H9 (cell line): ENCODE measurements around the gene SCUBE1. TPM values are rescaled to one million over a fixed set of nuclear protein-coding genes. Genes with fewer than 3 reads are reported as not detected.

Experiments used
- DNase-seq: peaks from one replicate; pipeline ENCODE4 v3.0.0-alpha.2; 2017
- H2AFZ ChIP-seq: one replicate; pipeline ENCODE4 v1.6.1; 2013; ENCODE audit warnings: mild to moderate bottlenecking, low read length, control low read depth, moderate library complexity
- H2AK5ac ChIP-seq: 2 replicates; pipeline ENCODE4 v1.6.1; 2013; ENCODE audit warnings: low read length, control low read depth, mixed read lengths; ENCODE audit not compliant: insufficient read length
- H2BK120ac ChIP-seq: one replicate; pipeline ENCODE4 v1.6.1; 2013; ENCODE audit warnings: low read depth, mild to moderate bottlenecking, low read length, control low read depth, inconsistent platforms; ENCODE audit not compliant: poor library complexity, severe bottlenecking
- H2BK12ac ChIP-seq: 2 replicates; pipeline ENCODE4 v1.6.1; 2013; ENCODE audit warnings: low read length, control low read depth, mixed read lengths, low read depth; ENCODE audit not compliant: insufficient read length
- H2BK15ac ChIP-seq: 2 replicates; pipeline ENCODE4 v1.6.1; 2013; ENCODE audit warnings: low read depth, low read length, control low read depth
- H2BK20ac ChIP-seq: one replicate; pipeline ENCODE4 v1.6.1; 2013; ENCODE audit warnings: low read depth, mild to moderate bottlenecking, low read length, control low read depth, inconsistent platforms; ENCODE audit not compliant: poor library complexity, severe bottlenecking
- H2BK5ac ChIP-seq: 2 replicates; pipeline ENCODE4 v1.6.1; 2013; ENCODE audit warnings: low read length, control low read depth, mixed read lengths; ENCODE audit not compliant: insufficient read length
- H3K14ac ChIP-seq: 2 replicates; pipeline ENCODE4 v1.6.1; 2013; ENCODE audit warnings: low read length, control low read depth; ENCODE audit not compliant: insufficient read depth
- H3K18ac ChIP-seq: 2 replicates; pipeline ENCODE4 v1.6.1; 2013; ENCODE audit warnings: low read depth, mild to moderate bottlenecking, mixed read lengths, low read length, control low read depth; ENCODE audit not compliant: insufficient read length
- H3K23ac ChIP-seq: 2 replicates; pipeline ENCODE4 v1.6.1; 2013; ENCODE audit warnings: low read length, control low read depth, mixed read lengths, low read depth; ENCODE audit not compliant: insufficient read length
- H3K23me2 ChIP-seq: 2 replicates; pipeline ENCODE4 v1.6.1; 2013; ENCODE audit warnings: low read depth, mild to moderate bottlenecking, mixed read lengths, low read length, control low read depth; ENCODE audit not compliant: insufficient read length, poor library complexity, severe bottlenecking
- H3K27ac ChIP-seq: 2 replicates; pipeline ENCODE4 v1.5.1; 2013; ENCODE audit warnings: low read length, control low read depth, mixed read lengths, low read depth; ENCODE audit not compliant: insufficient read length
- H3K27me3 ChIP-seq: 2 replicates; pipeline ENCODE4 v1.6.1; 2013; ENCODE audit warnings: low read length, control low read depth, inconsistent platforms; ENCODE audit not compliant: insufficient read depth
- H3K4ac ChIP-seq: 2 replicates; pipeline ENCODE4 v1.6.1; 2013; ENCODE audit warnings: low read depth, mild to moderate bottlenecking, control low read depth, inconsistent platforms, low read length, moderate library complexity
- H3K4me1 ChIP-seq: 2 replicates; pipeline ENCODE4 v1.6.1; 2013; ENCODE audit warnings: low read length, control low read depth, inconsistent platforms; ENCODE audit not compliant: insufficient read depth
- H3K4me2 ChIP-seq: 2 replicates; pipeline ENCODE4 v1.6.1; 2013; ENCODE audit warnings: low read length, control low read depth, mixed read lengths; ENCODE audit not compliant: insufficient read length, insufficient read depth
- H3K56ac ChIP-seq: 2 replicates; pipeline ENCODE4 v1.6.1; 2013; ENCODE audit warnings: low read depth, mild to moderate bottlenecking, mixed read lengths, low read length, control low read depth; ENCODE audit not compliant: insufficient read length
- H3K79me1 ChIP-seq: 2 replicates; pipeline ENCODE4 v1.6.1; 2013; ENCODE audit warnings: low read depth, mild to moderate bottlenecking, moderate library complexity, low read length, control low read depth, inconsistent platforms; ENCODE audit not compliant: insufficient read depth, poor library complexity, severe bottlenecking
- H3K79me2 ChIP-seq: 2 replicates; pipeline ENCODE4 v1.6.1; 2013; ENCODE audit warnings: low read length, control low read depth, inconsistent platforms; ENCODE audit not compliant: insufficient read depth
- H3K9ac ChIP-seq: 2 replicates; pipeline ENCODE4 v1.6.1; 2013; ENCODE audit warnings: low read length, control low read depth, mixed read lengths; ENCODE audit not compliant: insufficient read length; ENCODE audit errors: extremely low read depth
- H3K9me3 ChIP-seq: one replicate; pipeline ENCODE4 v1.6.1; 2013; ENCODE audit warnings: low read depth, low read length, inconsistent platforms; ENCODE audit not compliant: control insufficient read depth
- H3T11ph ChIP-seq: one replicate; pipeline ENCODE4 v1.6.1; 2013; ENCODE audit warnings: mild to moderate bottlenecking, low read length, control low read depth, inconsistent platforms
- H4K20me1 ChIP-seq: one replicate; pipeline ENCODE4 v1.6.1; 2013; ENCODE audit not compliant: control insufficient read depth, insufficient read length, insufficient read depth
- H4K5ac ChIP-seq: 2 replicates; pipeline ENCODE4 v1.6.1; 2013; ENCODE audit warnings: low read depth, mild to moderate bottlenecking, mixed read lengths, low read length, control low read depth; ENCODE audit not compliant: insufficient read length
- H4K8ac ChIP-seq: replicated peaks from 2 replicates; pipeline ENCODE4 v1.6.1; 2013; ENCODE audit warnings: low read length, control low read depth, mixed read lengths, low read depth; ENCODE audit not compliant: insufficient read length
- H4K91ac ChIP-seq: 2 replicates; pipeline ENCODE4 v1.6.1; 2013; ENCODE audit warnings: low read depth, mild to moderate bottlenecking, moderate library complexity, mixed read lengths, low read length, control low read depth; ENCODE audit not compliant: insufficient read length
- H3K27ac Mint-ChIP-seq, 3 experiments: 2 replicates in 2 of 3; 3 replicates in 1 of 3; pipeline ENCODE4 v1.8.0; 2020 to 2021; ENCODE audit warnings: mixed read lengths in 3 of 3, mild to moderate bottlenecking in 1 of 3, moderate library complexity in 1 of 3
- H3K27me3 Mint-ChIP-seq: 2 replicates; pipeline ENCODE4 v1.8.0; 2021; ENCODE audit warnings: low read depth, mild to moderate bottlenecking, moderate library complexity, mixed read lengths
- H3K36me3 Mint-ChIP-seq, 3 experiments: 2 replicates in 2 of 3; 3 replicates in 1 of 3; pipeline ENCODE4 v1.8.0; 2020 to 2021; ENCODE audit warnings: low read depth in 3 of 3, mixed read lengths in 3 of 3; ENCODE audit not compliant: insufficient read depth in 1 of 3
- H3K4me1 Mint-ChIP-seq, 2 experiments: 2 replicates each; pipeline ENCODE4 v1.8.0; 2020; ENCODE audit warnings: mixed read lengths in 2 of 2
- H3K4me3 Mint-ChIP-seq, 2 experiments: 2 replicates in 1 of 2; 3 replicates in 1 of 2; pipeline ENCODE4 v1.8.0; 2020 to 2021; ENCODE audit warnings: mild to moderate bottlenecking in 2 of 2, mixed read lengths in 2 of 2, moderate library complexity in 1 of 2
- H3K9me3 Mint-ChIP-seq, 2 experiments: 2 replicates in 1 of 2; 3 replicates in 1 of 2; pipeline ENCODE4 v1.8.0; 2020; ENCODE audit warnings: mild to moderate bottlenecking in 2 of 2, mixed read lengths in 2 of 2, moderate library complexity in 1 of 2
- CTCF ChIP-seq: fragments of 200-600 bp; sonication (generic); conservative IDR thresholded peaks from 3 replicates; pipeline ENCODE4 v1.8.0; 2021; ENCODE audit warnings: antibody characterized with exemption, mild to moderate bottlenecking
- WGBS: extraction: QIAGEN DNeasy Blood & Tissue Kit; methylation state at CpG from one replicate; pipeline ENCODE4 v1.1.7; 2013; ENCODE audit warnings: missing lambda C conversion rate, low lambda C conversion rate, mixed read lengths; ENCODE audit not compliant: insufficient read length; ENCODE audit errors: extremely low coverage; 5-methylcytosine and 5-hydroxymethylcytosine counted together
- total RNA-seq: library from RNA; stranded (reverse); gene quantifications from 2 replicates; pipeline ENCODE4 v1.2.1, GENCODE V29; 2021

Gene SCUBE1
- total RNA-seq, 1 experiment from 2014 or later, result 1.2 TPM

- WGBS, result no CpG with 5 or more reads among the region's 6 CpGs
These were observed 1.3 kb upstream of the SCUBE1 start for GRCh38 chr22:43344520-43344787.

More at GRCh38 chr22:43344520-43344787, 1.3 kb upstream of the SCUBE1 start:
- Histone ChIP-seq H4K91ac (no peak overlapping the region), H2BK5ac (no peak overlapping the region), H3K27ac (no peak overlapping the region), H3K4me1 (no peaks in the 10 kb centered on the region), H3K14ac (no peak overlapping the region), H3K79me1 (no peaks in the 10 kb centered on the region), H3T11ph (no peak overlapping the region), H3K23ac (no peak overlapping the region), H3K9me3 (no peaks in the 10 kb centered on the region), H2BK20ac (no peak overlapping the region), H3K27me3 (peaks cover 17% of the 10 kb centered on the region; the same call in 1 of the 2 replicates), H2BK15ac (no peak overlapping the region), H4K20me1 (no peaks in the 10 kb centered on the region), H3K9ac (no peak overlapping the region), H3K4me2 (no peak overlapping the region), H4K8ac (no peak overlapping the region), H3K23me2 (no peaks in the 10 kb centered on the region), H2AFZ (no peak overlapping the region), H3K56ac (no peak overlapping the region), H3K4ac (no peak overlapping the region), H3K18ac (no peak overlapping the region), H2BK120ac (no peak overlapping the region), H2AK5ac (no peak overlapping the region), H2BK12ac (no peak overlapping the region), H3K79me2 (no peaks in the 10 kb centered on the region), H4K5ac (no peak overlapping the region)
- peak overlapping the region in 1 of 2 experiments; percentile 67; a peak in 3 of 5 replicates for H3K4me3 Mint-ChIP-seq
- H3K27me3 Mint-ChIP-seq, result peaks cover 61% of the 10 kb centered on the region
- peaks cover 2 to 8% of the 10 kb centered on the region in 2 experiments; a peak in 4 of 5 replicates for H3K9me3 Mint-ChIP-seq
- no peak for TF ChIP-seq CTCF
- H3K4me1 Mint-ChIP-seq, result peaks cover 23 to 40% of the 10 kb centered on the region in 2 experiments
- peaks cover 0 to 2% (median 0%) of the 10 kb centered on the region in 3 experiments; a peak in 1 of 7 replicates for H3K36me3 Mint-ChIP-seq
- no peak for DNase-seq
- H3K27ac Mint-ChIP-seq, result no peak overlapping the region
